SU-DHL-6 (cell line): ENCODE data around the gene TBL3.

Source experiments
- H2AFZ ChIP-seq: fragments of 200-600 bp; sonication (generic); 2 replicates; pipeline ENCODE4 v1.6.1; 2014; ENCODE audit warnings: low read depth, mild to moderate bottlenecking, moderate library complexity, mixed read lengths, antibody characterized with exemption, low read length; ENCODE audit not compliant: severe bottlenecking
- H3F3A ChIP-seq: fragments of 200-600 bp; shearing (Covaris generic); 2 replicates; pipeline ENCODE4 v1.6.0; 2016; ENCODE audit warnings: antibody characterized with exemption, mild to moderate bottlenecking; ENCODE audit not compliant: insufficient read depth
- H3K27ac ChIP-seq: fragments of 200-600 bp; sonication (generic); 2 replicates; pipeline ENCODE4 v1.5.1; 2016; ENCODE audit warnings: low read depth, mild to moderate bottlenecking, low read length, moderate library complexity, mixed read lengths
- H3K27me3 ChIP-seq: fragments of 200-600 bp; sonication (generic), shearing (Covaris generic); 2 replicates; pipeline ENCODE4 v1.6.0; 2014; ENCODE audit warnings: mild to moderate bottlenecking, low read length
- H3K36me3 ChIP-seq: fragments of 200-600 bp; sonication (generic); 2 replicates; pipeline ENCODE4 v1.6.1; 2014; ENCODE audit warnings: mild to moderate bottlenecking, low read length, mixed read lengths
- H3K4me2 ChIP-seq: fragments of 300-600, 200-600 bp; shearing (Covaris generic), sonication (generic); 2 replicates; pipeline ENCODE4 v1.6.0; 2014; ENCODE audit warnings: low read length, low read depth, mild to moderate bottlenecking; ENCODE audit not compliant: poor library complexity, severe bottlenecking
- H3K4me3 ChIP-seq: fragments of 200-600 bp; sonication (generic); 2 replicates; pipeline ENCODE4 v1.5.1; 2014; ENCODE audit warnings: antibody characterized with exemption, low read length, mild to moderate bottlenecking, mixed read lengths; ENCODE audit not compliant: insufficient read depth, poor library complexity, severe bottlenecking
- H3K79me2 ChIP-seq: fragments of 200-600 bp; sonication (generic); 2 replicates; pipeline ENCODE4 v1.6.1; 2014; ENCODE audit warnings: mild to moderate bottlenecking, low read length, moderate library complexity; ENCODE audit not compliant: insufficient read depth
- H3K9ac ChIP-seq: fragments of 200-600 bp; sonication (generic); 2 replicates; pipeline ENCODE4 v1.7.0; 2014; ENCODE audit warnings: mild to moderate bottlenecking, low read length
- H3K9me2 ChIP-seq: fragments of 200-600 bp; sonication (generic); replicated peaks from 2 replicates; pipeline ENCODE4 v1.6.1; 2014; ENCODE audit warnings: low read length; ENCODE audit not compliant: insufficient read depth
- H3K9me3 ChIP-seq: fragments of 200-600 bp; sonication (generic); 2 replicates; pipeline ENCODE4 v1.6.1; 2014; ENCODE audit warnings: low read length, mixed read lengths; ENCODE audit not compliant: insufficient read depth
- H4K20me1 ChIP-seq: fragments of 200-600 bp; sonication (generic); 2 replicates; pipeline ENCODE4 v1.6.1; 2014; ENCODE audit warnings: low read depth, mild to moderate bottlenecking, antibody characterized with exemption, low read length, moderate library complexity, mixed read lengths
- EZH2phosphoT487 ChIP-seq: fragments of 200-600 bp; sonication (generic), shearing (Covaris generic); conservative IDR thresholded peaks from 2 replicates; pipeline ENCODE4 v1.6.1; 2018; ENCODE audit warnings: mild to moderate bottlenecking, antibody characterized with exemption, low read length, moderate library complexity, mixed read lengths
- TF ChIP-seq, protein P1 (sequence below): fragments of 200-600 bp; sonication (generic); IDR thresholded peaks from one replicate; pipeline ENCODE4 v1.5.1; 2017; ENCODE audit warnings: antibody characterized with exemption, mild to moderate bottlenecking, low read length, moderate library complexity; ENCODE audit not compliant: insufficient read depth, poor library complexity, severe bottlenecking

TBL3 gene

GRCh38 chr16:1987198-1987597 is 15.3 kb downstream of the TBL3 start:
- Histone ChIP-seq H2AFZ (no peak overlapping the region), H3K27ac (no peak overlapping the region), H3K79me2 (no peaks in the 10 kb centered on the region), H4K20me1 (no peaks in the 10 kb centered on the region), H3K27me3 (no peaks in the 10 kb centered on the region), H3K4me3 (no peak overlapping the region), H3K36me3 (no peaks in the 10 kb centered on the region), H3K9ac (no peak overlapping the region), H3K9me2 (no peaks in the 10 kb centered on the region), H3F3A (0 out of 2 replicates have a peak, but pooled peaks cover 4% of the 10 kb centered on the region), H3K4me2 (no peak overlapping the region), H3K9me3 (no peaks in the 10 kb centered on the region)
- TF ChIP-seq, protein P1, sequence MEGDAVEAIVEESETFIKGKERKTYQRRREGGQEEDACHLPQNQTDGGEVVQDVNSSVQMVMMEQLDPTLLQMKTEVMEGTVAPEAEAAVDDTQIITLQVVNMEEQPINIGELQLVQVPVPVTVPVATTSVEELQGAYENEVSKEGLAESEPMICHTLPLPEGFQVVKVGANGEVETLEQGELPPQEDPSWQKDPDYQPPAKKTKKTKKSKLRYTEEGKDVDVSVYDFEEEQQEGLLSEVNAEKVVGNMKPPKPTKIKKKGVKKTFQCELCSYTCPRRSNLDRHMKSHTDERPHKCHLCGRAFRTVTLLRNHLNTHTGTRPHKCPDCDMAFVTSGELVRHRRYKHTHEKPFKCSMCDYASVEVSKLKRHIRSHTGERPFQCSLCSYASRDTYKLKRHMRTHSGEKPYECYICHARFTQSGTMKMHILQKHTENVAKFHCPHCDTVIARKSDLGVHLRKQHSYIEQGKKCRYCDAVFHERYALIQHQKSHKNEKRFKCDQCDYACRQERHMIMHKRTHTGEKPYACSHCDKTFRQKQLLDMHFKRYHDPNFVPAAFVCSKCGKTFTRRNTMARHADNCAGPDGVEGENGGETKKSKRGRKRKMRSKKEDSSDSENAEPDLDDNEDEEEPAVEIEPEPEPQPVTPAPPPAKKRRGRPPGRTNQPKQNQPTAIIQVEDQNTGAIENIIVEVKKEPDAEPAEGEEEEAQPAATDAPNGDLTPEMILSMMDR = no peak
- no peak for TF ChIP-seq EZH2phosphoT487

GRCh38 chr16:1989209-1990100 is 17.6 kb downstream of the TBL3 start, which contains the start of gene SYNGR3:
TSS of gene SYNGR3 (plus strand) at chr16:1989970. CDS start at chr16:1990103, 133 bp downstream.
- Histone ChIP-seq H3K4me2 (peak within 1 kb of the TSS; percentile 40), H3K79me2 (no peaks in the 10 kb centered on the region), H3K4me3 (peak within 1 kb of the TSS; percentile 17), H3K9ac (peak within 1 kb of the TSS; percentile 5; the same call in 1 of the 2 replicates), H4K20me1 (no peaks in the 10 kb centered on the region), H3K27ac (no peak within 1 kb of the TSS), H3F3A (peaks cover 10% of the 10 kb centered on the region), H3K36me3 (no peaks in the 10 kb centered on the region), H3K9me3 (no peaks in the 10 kb centered on the region), H2AFZ (no peak within 1 kb of the TSS), H3K27me3 (no peaks in the 10 kb centered on the region), H3K9me2 (no peaks in the 10 kb centered on the region)
- no peak for TF ChIP-seq EZH2phosphoT487
- TF ChIP-seq, protein P1 = no peak

- Histone ChIP-seq H3K9me3 (no peaks in the 10 kb centered on the region), H3F3A (peaks cover 10% of the 10 kb centered on the region), H3K27me3 (no peaks in the 10 kb centered on the region), H3K79me2 (no peaks in the 10 kb centered on the region), H3K9ac (no peak overlapping the region), H2AFZ (no peak overlapping the region), H3K27ac (no peak overlapping the region), H3K9me2 (no peaks in the 10 kb centered on the region), H3K4me3 (no peak overlapping the region), H3K4me2 (no peak overlapping the region), H3K36me3 (no peaks in the 10 kb centered on the region), H4K20me1 (no peaks in the 10 kb centered on the region)
- TF ChIP-seq, protein P1 = no peak
- no peak for TF ChIP-seq EZH2phosphoT487
Measured at GRCh38 chr16:1990101-1990350, 18.2 kb downstream of the TBL3 start.
